HepG2 (cell line): Measurements from ENCODE around the gene TESK1.
"Not testable (repeated sequence)": the region's sequence is repeated elsewhere in the genome, so short reads cannot be mapped to it uniquely, and the experiment has no call there.

Experiments used
- CTCF ChIP-seq: sonication (generic); formaldehyde crosslinking; IDR thresholded peaks from 2 replicates; pipeline ENCODE4 v1.5.0; 2020; ENCODE audit warnings: mild to moderate bottlenecking, missing genetic modification reagents, moderate library complexity
- MXI1 ChIP-seq: IDR thresholded peaks from 3 replicates; pipeline ENCODE4 v1.6.1; 2012; ENCODE audit warnings: low read depth, low read length, inconsistent platforms, borderline replicate concordance

- not testable (repeated sequence) for TF ChIP-seq CTCF (CRISPR knock-in tag); MXI1
Observed at GRCh38 chr9:35640431-35640830, 35.4 kb downstream of the TESK1 start.
